Measurements from ENCODE around the gene SOWAHB. TPM values are rescaled to one million over a fixed set of nuclear protein-coding genes. Genes with fewer than 3 reads are reported as not detected.

SOWAHB gene
- total RNA-seq, 2 experiments from 2014 or later = not detected

- H3K27ac Mint-ChIP-seq = no peak overlapping the region
- peaks cover 13% of the 10 kb centered on the region for H3K4me1 Mint-ChIP-seq (ENCODE audit: low read depth)
- Histone ChIP-seq H3K4me1 (ENCODE audit: insufficient read depth, low read length) (peaks cover 11% of the 10 kb centered on the region), H3K36me3 (ENCODE audit: insufficient read depth, low read length) (no peaks in the 10 kb centered on the region), H3K27ac (ENCODE audit: low read depth in 1 of 2, low read length in 2 of 2) (no peak overlapping the region), H3K4me3 (ENCODE audit: low read length) (no peak overlapping the region), H3K27me3 (ENCODE audit: control insufficient read depth in 1 of 2, insufficient read depth in 2 of 2, low read length in 2 of 2) (peaks cover 21 to 23% of the 10 kb centered on the region in 2 experiments), H3K9me3 (ENCODE audit: control insufficient read depth in 1 of 2, insufficient read depth in 1 of 2, low read length in 2 of 2) (no peaks in the 10 kb centered on the region)
- ATAC-seq (ENCODE audit: poor library complexity) (no peak), DNase-seq (no peak)
- no peaks in the 10 kb centered on the region for H3K36me3 Mint-ChIP-seq (ENCODE audit: low read depth)
- no peak for TF ChIP-seq CTCF (IDR thresholded peaks at IDR 0.05)
- ChIA-PET CTCF (interaction anchor here (0.5 kb wide), 1 partner anchor 161 kb away, joined by 3 read pairs; no protein-coding TSS in a partner anchor), POLR2A (no interaction called here)
- no peak overlapping the region for H3K4me3 Mint-ChIP-seq
- no peaks in the 10 kb centered on the region for H3K9me3 Mint-ChIP-seq
- intact Hi-C loops (cut with DNase I, micrococcal nuclease) = no loop called here
- H3K27me3 Mint-ChIP-seq = peaks cover 24% of the 10 kb centered on the region
These were observed 4.4 kb upstream of the SOWAHB start for GRCh38 chr4:76902233-76902890.

DNA sequence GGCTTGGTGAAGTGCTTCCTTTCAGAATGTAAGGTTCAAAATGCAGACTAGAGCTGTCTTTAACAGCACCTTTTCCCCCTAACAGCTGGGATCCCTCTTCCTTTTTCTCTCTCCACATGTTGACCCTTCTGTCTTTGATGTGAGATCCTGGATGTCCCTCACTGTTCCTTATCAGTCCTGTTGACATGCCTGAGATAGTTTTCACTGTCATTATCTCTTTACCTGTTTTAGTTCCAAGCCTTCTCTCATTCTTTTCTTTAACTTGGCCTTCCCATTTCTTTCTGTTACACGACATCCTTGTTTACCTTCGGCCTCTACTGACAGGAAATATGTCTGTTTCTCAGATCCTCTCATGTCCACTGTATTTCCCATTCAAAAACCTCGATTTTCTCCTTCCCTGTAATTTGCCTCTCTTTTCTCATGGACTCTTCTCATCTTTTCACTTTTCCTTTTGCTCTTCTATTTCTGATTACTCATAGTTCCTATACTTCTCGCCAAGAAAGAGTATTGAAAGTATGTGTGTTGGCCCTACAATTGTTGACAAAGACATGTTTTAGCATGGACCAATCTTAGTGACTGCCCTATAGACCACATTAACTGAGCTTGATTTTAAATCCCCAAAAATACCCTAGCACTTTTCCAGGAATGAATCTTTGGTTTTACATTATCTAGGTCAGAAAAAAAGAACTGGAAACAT lies 1.2 kb upstream of the SOWAHB start:
- Histone ChIP-seq H3K27ac (ENCODE audit: low read depth in 1 of 2, low read length in 2 of 2) (no peak overlapping the region), H3K27me3 (ENCODE audit: control insufficient read depth in 1 of 2, insufficient read depth in 2 of 2, low read length in 2 of 2) (peaks cover 36 to 41% of the 10 kb centered on the region in 2 experiments), H3K36me3 (ENCODE audit: insufficient read depth, low read length) (no peaks in the 10 kb centered on the region), H3K4me1 (ENCODE audit: insufficient read depth, low read length) (peaks cover 15% of the 10 kb centered on the region), H3K4me3 (ENCODE audit: low read length) (peak overlapping the region; percentile 59), H3K9me3 (ENCODE audit: control insufficient read depth in 1 of 2, insufficient read depth in 1 of 2, low read length in 2 of 2) (peaks cover 0 to 5% of the 10 kb centered on the region in 2 experiments)
- ChIA-PET CTCF (interaction anchor here (0.7 kb wide), 1 partner anchor 102 kb away, joined by 3 read pairs; no protein-coding TSS in a partner anchor), POLR2A (no interaction called here)
- peaks cover 13% of the 10 kb centered on the region for H3K4me1 Mint-ChIP-seq (ENCODE audit: low read depth)
- peak overlapping the region; percentile 81 for H3K4me3 Mint-ChIP-seq
- ATAC-seq (ENCODE audit: poor library complexity) (no peak), DNase-seq (no peak)
- TF ChIP-seq CTCF (IDR thresholded peaks at IDR 0.05) = no peak
- H3K9me3 Mint-ChIP-seq = no peaks in the 10 kb centered on the region
- no peaks in the 10 kb centered on the region for H3K36me3 Mint-ChIP-seq (ENCODE audit: low read depth)
- peaks cover 39% of the 10 kb centered on the region for H3K27me3 Mint-ChIP-seq
- intact Hi-C loops (cut with DNase I, micrococcal nuclease) = loop anchor here in 1 of 2 experiments (5.0 kb wide), 1 partner anchor 143 kb away; no protein-coding TSS in a partner anchor
- no peak overlapping the region for H3K27ac Mint-ChIP-seq

GRCh38 chr4:76898385-76898692 lies 395 bp upstream of the SOWAHB start:
- Histone ChIP-seq H3K36me3 (ENCODE audit: insufficient read depth, low read length) (no peaks in the 10 kb centered on the region), H3K27me3 (ENCODE audit: control insufficient read depth in 1 of 2, insufficient read depth in 2 of 2, low read length in 2 of 2) (peaks cover 36 to 41% of the 10 kb centered on the region in 2 experiments), H3K4me3 (ENCODE audit: low read length) (peak overlapping the region; percentile 59), H3K4me1 (ENCODE audit: insufficient read depth, low read length) (peaks cover 15% of the 10 kb centered on the region), H3K9me3 (ENCODE audit: control insufficient read depth in 1 of 2, insufficient read depth in 1 of 2, low read length in 2 of 2) (peaks cover 0 to 5% of the 10 kb centered on the region in 2 experiments), H3K27ac (ENCODE audit: low read depth in 1 of 2, low read length in 2 of 2) (no peak overlapping the region)
- TF ChIP-seq CTCF (IDR thresholded peaks at IDR 0.05) = no peak
- POLR2A ChIA-PET = no interaction called here
- Mint-ChIP-seq H3K4me1 (ENCODE audit: low read depth) (peaks cover 13% of the 10 kb centered on the region), H3K36me3 (ENCODE audit: low read depth) (no peaks in the 10 kb centered on the region), H3K9me3 (no peaks in the 10 kb centered on the region), H3K27me3 (peaks cover 40% of the 10 kb centered on the region), H3K27ac (no peak overlapping the region), H3K4me3 (peak overlapping the region; percentile 81)
- CTCF ChIA-PET = no interaction called here
- intact Hi-C loops (cut with DNase I, micrococcal nuclease) = loop anchor here in 1 of 2 experiments (5.0 kb wide), 1 partner anchor 144 kb away; no protein-coding TSS in a partner anchor
- no peak for ATAC-seq (ENCODE audit: poor library complexity)
- DNase-seq = no peak
